GM15510 (cell line): ENCODE measurements around the gene P2RY8.

Experiments
- POLR2A ChIP-seq: IDR thresholded peaks from 3 replicates; pipeline ENCODE4 v1.6.1; 2011; ENCODE audit warnings: borderline replicate concordance; ENCODE audit not compliant: insufficient read length; ENCODE audit errors: extremely low read depth

P2RY8 gene

GRCh38 chrX:1483843-1484637, 52.9 kb downstream of the P2RY8 start:
- TF ChIP-seq POLR2A: no peak

GRCh38 chrX:1481636-1482529, 55.1 kb downstream of the P2RY8 start:
- peak; percentile 50 for TF ChIP-seq POLR2A

- no peak for TF ChIP-seq POLR2A
Observed at GRCh38 chrX:1480082-1480785, 56.8 kb downstream of the P2RY8 start.

GRCh38 chrX:1477801-1478458, 59.1 kb downstream of the P2RY8 start:
- no peak for TF ChIP-seq POLR2A

GRCh38 chrX:1477229-1477628, 59.8 kb downstream of the P2RY8 start:
- TF ChIP-seq POLR2A: no peak

GRCh38 chrX:1476682-1477081, 60.3 kb downstream of the P2RY8 start:
- TF ChIP-seq POLR2A: no peak

- TF ChIP-seq POLR2A: no peak
Observed at GRCh38 chrX:1475881-1476280, 61.1 kb downstream of the P2RY8 start.

- no peak for TF ChIP-seq POLR2A
Observed at GRCh38 chrX:1475481-1475880, 61.5 kb downstream of the P2RY8 start.

- TF ChIP-seq POLR2A: no peak
Observed at GRCh38 chrX:1472975-1473374, 64.0 kb downstream of the P2RY8 start.

- TF ChIP-seq POLR2A: no peak
Observed at GRCh38 chrX:1468250-1468772, 68.7 kb downstream of the P2RY8 start.

GRCh38 chrX:1466971-1467561, 69.9 kb downstream of the P2RY8 start:
- TF ChIP-seq POLR2A: no peak

GRCh38 chrX:1466232-1466661, 70.7 kb downstream of the P2RY8 start:
- TF ChIP-seq POLR2A: no peak

- TF ChIP-seq POLR2A: no peak
Observed at GRCh38 chrX:1465286-1466231, 71.4 kb downstream of the P2RY8 start.
